H1 (cell line): ENCODE measurements around the gene POU3F2. TPM values are rescaled to one million over a fixed set of nuclear protein-coding genes. Genes with fewer than 3 reads are reported as not detected.

ENCODE experiments used
- CTCF ChIA-PET: fragments of 300-600 bp; sonication (Branson Sonifier 250); formaldehyde crosslinking; loops from one replicate; lab custom pipeline; 2021; ENCODE audit not compliant: partially characterized antibody; lab: Charles Lee
- POLR2A ChIA-PET: fragments of 300-600 bp; sonication (Branson Sonifier 250); formaldehyde crosslinking; loops from one replicate; lab custom pipeline; 2021; ENCODE audit warnings: inconsistent platforms; ENCODE audit not compliant: partially characterized antibody; lab: Charles Lee
- DNase-seq, 2 experiments: peaks; one replicate each; pipeline versions ENCODE4 v3.0.0 to v3.0.0-alpha.2; 2010 to 2022; ENCODE audit warnings: low spot score in 2 of 2, low read depth in 1 of 2, mixed read lengths in 1 of 2
- FAIRE-seq: peaks from 2 replicates; lab custom pipeline; 2011; peaks lifted over from hg19 to GRCh38; lab: Jason Lieb, UNC
- H2AFZ ChIP-seq: 2 replicates; pipeline ENCODE4 v1.8.1; 2012; ENCODE audit warnings: low read length, inconsistent platforms
- H2AK5ac ChIP-seq: 2 replicates; pipeline ENCODE4 v1.6.1; 2013; ENCODE audit warnings: low read depth, low read length
- H2BK120ac ChIP-seq: replicated peaks from 2 replicates; pipeline ENCODE3; 2013; ENCODE audit warnings: low read depth, low read length, inconsistent platforms
- H2BK12ac ChIP-seq: 2 replicates; pipeline ENCODE4 v1.6.1; 2013; ENCODE audit warnings: low read depth, low read length
- H2BK15ac ChIP-seq: 2 replicates; pipeline ENCODE4 v1.6.1; 2013; ENCODE audit warnings: low read length
- H2BK20ac ChIP-seq: 2 replicates; pipeline ENCODE4 v1.6.1; 2013; ENCODE audit warnings: low read length
- H2BK5ac ChIP-seq: 2 replicates; pipeline ENCODE4 v1.6.1; 2013; ENCODE audit warnings: low read depth, low read length
- H3K14ac ChIP-seq: 2 replicates; pipeline ENCODE4 v1.6.1; 2013; ENCODE audit warnings: inconsistent platforms; ENCODE audit not compliant: insufficient read length
- H3K18ac ChIP-seq: 2 replicates; pipeline ENCODE4 v1.6.1; 2013; ENCODE audit warnings: low read length; ENCODE audit errors: extremely low read depth
- H3K23ac ChIP-seq: 2 replicates; pipeline ENCODE4 v1.6.1; 2013; ENCODE audit warnings: inconsistent platforms; ENCODE audit not compliant: insufficient read length
- H3K23me2 ChIP-seq: 2 replicates; pipeline ENCODE4 v1.6.1; 2013; ENCODE audit warnings: low read depth, low read length
- H3K27ac ChIP-seq: 2 replicates; pipeline ENCODE4 v1.6.1; 2011; ENCODE audit warnings: low read depth, low read length, inconsistent platforms
- H3K27me3 ChIP-seq, 4 experiments: replicated peaks in 1 of 4; 1 replicate in 1 of 4; 2 replicates in 3 of 4; pipeline versions ENCODE4 v1.6.1 to v1.8.1; 2011 to 2013; ENCODE audit warnings: low read length in 3 of 4, mild to moderate bottlenecking in 3 of 4, inconsistent platforms in 2 of 4, mixed read lengths in 2 of 4, moderate library complexity in 1 of 4; ENCODE audit not compliant: control insufficient read depth in 3 of 4, insufficient read depth in 3 of 4; ENCODE audit errors: extremely low read depth in 1 of 4
- H3K36me3 ChIP-seq, 4 experiments: 2 replicates each; pipeline versions ENCODE4 v1.6.1 to v1.8.1; 2011 to 2013; ENCODE audit warnings: mild to moderate bottlenecking in 4 of 4, low read length in 3 of 4, moderate library complexity in 2 of 4, control low read depth in 1 of 4, inconsistent platforms in 1 of 4; ENCODE audit not compliant: insufficient read depth in 4 of 4, control insufficient read depth in 2 of 4
- H3K4ac ChIP-seq: replicated peaks from 2 replicates; pipeline ENCODE3; 2013; ENCODE audit warnings: low read length, low read depth, mixed read lengths, inconsistent platforms; ENCODE audit not compliant: insufficient read length
- H3K4me1 ChIP-seq, 4 experiments: replicated peaks in 1 of 4; 1 replicate in 1 of 4; 2 replicates in 3 of 4; pipeline versions ENCODE4 v1.6.1 to v1.8.1; 2011 to 2013; ENCODE audit warnings: low read length in 3 of 4, inconsistent platforms in 2 of 4, mixed read lengths in 1 of 4; ENCODE audit not compliant: insufficient read depth in 4 of 4, control insufficient read depth in 3 of 4
- H3K4me2 ChIP-seq, 2 experiments: 2 replicates each; pipeline versions ENCODE4 v1.6.1 to v1.8.1; 2011 to 2013; ENCODE audit warnings: low read depth in 2 of 2, low read length in 2 of 2, control low read depth in 1 of 2, inconsistent platforms in 1 of 2, mild to moderate bottlenecking in 1 of 2; ENCODE audit not compliant: insufficient read depth in 1 of 2
- H3K4me3 ChIP-seq, 4 experiments: fragments of 200-600, 300-600 bp in 1 of 4; sonication (generic), shearing (Covaris generic), sonication (Bioruptor Twin) in 1 of 4; 2 replicates each; pipeline versions ENCODE4 v1.5.1 to v1.8.1; 2011 to 2016; ENCODE audit warnings: low read length in 4 of 4, low read depth in 3 of 4, control low read depth in 2 of 4, inconsistent platforms in 2 of 4, mild to moderate bottlenecking in 2 of 4, mixed read lengths in 1 of 4, moderate library complexity in 1 of 4; ENCODE audit not compliant: insufficient read depth in 2 of 4; ENCODE audit errors: extremely low read depth in 1 of 4
- H3K56ac ChIP-seq: replicated peaks from 2 replicates; pipeline ENCODE3; 2013; ENCODE audit warnings: low read depth, mild to moderate bottlenecking, mixed read lengths, low read length, inconsistent platforms; ENCODE audit not compliant: insufficient read length
- H3K79me1 ChIP-seq: 2 replicates; pipeline ENCODE4 v1.6.1; 2013; ENCODE audit warnings: low read depth, low read length, control low read depth
- H3K79me2 ChIP-seq, 2 experiments: 2 replicates each; pipeline versions ENCODE4 v1.6.1 to v1.8.1; 2012 to 2013; ENCODE audit warnings: low read length in 2 of 2, mild to moderate bottlenecking in 2 of 2, inconsistent platforms in 1 of 2; ENCODE audit not compliant: insufficient read depth in 2 of 2, control insufficient read depth in 1 of 2
- H3K9ac ChIP-seq, 4 experiments: replicated peaks in 1 of 4; 1 replicate in 1 of 4; 2 replicates in 3 of 4; pipeline versions ENCODE4 v1.6.1 to v1.8.1; 2011 to 2013; ENCODE audit warnings: low read depth in 3 of 4, low read length in 3 of 4, control low read depth in 2 of 4, mild to moderate bottlenecking in 2 of 4, moderate library complexity in 2 of 4, inconsistent platforms in 1 of 4; ENCODE audit errors: extremely low read depth in 1 of 4
- H3K9me3 ChIP-seq, 2 experiments: 2 replicates each; pipeline versions ENCODE4 v1.6.1 to v1.8.1; 2012 to 2013; ENCODE audit warnings: mild to moderate bottlenecking in 2 of 2, moderate library complexity in 2 of 2, control low read depth in 1 of 2, inconsistent platforms in 1 of 2, low read depth in 1 of 2, low read length in 1 of 2, mixed read lengths in 1 of 2; ENCODE audit not compliant: insufficient read depth in 2 of 2
- H4K20me1 ChIP-seq, 2 experiments: replicated peaks in 1 of 2; 2 replicates each; pipeline versions ENCODE3 to v1.8.1; 2011 to 2013; ENCODE audit warnings: inconsistent platforms in 2 of 2, low read length in 2 of 2, mild to moderate bottlenecking in 1 of 2; ENCODE audit not compliant: insufficient read depth in 2 of 2, control insufficient read depth in 1 of 2
- H4K5ac ChIP-seq: 2 replicates; pipeline ENCODE4 v1.6.1; 2013; ENCODE audit warnings: low read length, low read depth, mixed read lengths, inconsistent platforms; ENCODE audit not compliant: insufficient read length
- H4K8ac ChIP-seq: 2 replicates; pipeline ENCODE4 v1.8.0; 2013; ENCODE audit warnings: mild to moderate bottlenecking, moderate library complexity, low read length, inconsistent platforms; ENCODE audit not compliant: insufficient read depth; ENCODE audit errors: extremely low read depth
- H4K91ac ChIP-seq: replicated peaks from 2 replicates; pipeline ENCODE3; 2013; ENCODE audit warnings: low read length, mixed read lengths, inconsistent platforms; ENCODE audit not compliant: insufficient read length
- BACH1 ChIP-seq: IDR thresholded peaks from 2 replicates; pipeline ENCODE4 v1.6.1; 2012; ENCODE audit warnings: low read length, improper control_type of control experiment
- EZH2 ChIP-seq: fragments of 200-600 bp; sonication (generic); IDR thresholded peaks from 2 replicates; pipeline ENCODE4 v1.7.1; 2012; ENCODE audit warnings: low read depth, mild to moderate bottlenecking, moderate library complexity, low read length, inconsistent platforms; ENCODE audit not compliant: severe bottlenecking
- POU5F1 ChIP-seq: IDR thresholded peaks from 2 replicates; pipeline ENCODE4 v1.6.1; 2011; ENCODE audit warnings: low read depth, mild to moderate bottlenecking, low read length, moderate library complexity
- RNF2 ChIP-seq: fragments of 200-900, 300-1000 bp; sonication (generic); IDR thresholded peaks from 2 replicates; pipeline ENCODE4 v1.7.1; 2016; ENCODE audit warnings: borderline replicate concordance, low read depth, mild to moderate bottlenecking, antibody characterized with exemption, low read length; ENCODE audit not compliant: poor library complexity, severe bottlenecking; ENCODE audit errors: missing control alignments
- SIRT6 ChIP-seq: IDR thresholded peaks from one replicate; pipeline ENCODE4 v1.7.1; 2012; ENCODE audit warnings: low read length, inconsistent platforms
- SP4 ChIP-seq: IDR thresholded peaks from 2 replicates; pipeline ENCODE4 v1.6.1; 2012; ENCODE audit warnings: low read length, inconsistent platforms
- ZNF274 ChIP-seq: IDR thresholded peaks from 2 replicates; pipeline ENCODE4 v1.7.0; 2012; ENCODE audit warnings: low read length, borderline replicate concordance; ENCODE audit errors: extremely low read depth
- polyA plus RNA-seq, 7 experiments: library from polyadenylated mRNA; depleted of rRNA in 3 of 7; stranded (reverse) in 5 of 7; unstranded in 2 of 7; fragments of >200 nt in 5 of 7; fragments of 200-250 nt in 2 of 7; gene quantifications; 1 replicate in 5 of 7; 2 replicates in 1 of 7; 4 replicates in 1 of 7; pipeline versions ENCODE4 v1.2.1 to v1.2.3, GENCODE V29; 2011 to 2013; ENCODE audit warnings: missing spikeins in 2 of 7, mixed read lengths in 2 of 7
- total RNA-seq: library from RNA; stranded (reverse); fragmentation: NEBNext Ultra II Directional; extraction: Animal tissue kit (Norgen Biotek cat#: 25700); gene quantifications from 2 replicates; pipeline ENCODE4 v1.2.1, GENCODE V29; 2021

Gene POU3F2
- total and polyA plus RNA-seq, 2 of the 8 experiments (the other 6 are each of a cell fraction or from before 2014, with no cell fraction given), result 0.09 to 0.35 TPM

GRCh38 chr6:98816799-98817198 is 17.6 kb upstream of the POU3F2 start:
- no peak for FAIRE-seq
- TF ChIP-seq POU5F1 (no peak), SIRT6 (no peak), BACH1 (no peak), EZH2 (no peak), ZNF274 (no peak), RNF2 (no peak), SP4 (no peak)

More at GRCh38 chr6:98816799-98817198, 17.6 kb upstream of the POU3F2 start:
- ChIA-PET POLR2A (no interaction called here), CTCF (interaction anchor here (0.9 kb wide), 1 partner anchor 13 kb away, joined by 3 read pairs; no protein-coding TSS in a partner anchor)
- H3K9ac ChIP-seq, result no peak overlapping the region
- H4K5ac ChIP-seq, result no peak overlapping the region
- no peak overlapping the region for H3K4ac ChIP-seq
- no peak overlapping the region for H3K27ac ChIP-seq
- H3K4me2 ChIP-seq, result no peak overlapping the region
- no peaks in the 10 kb centered on the region for H3K36me3 ChIP-seq
- H2AK5ac ChIP-seq, result no peak overlapping the region
- H3K23ac ChIP-seq, result no peak overlapping the region
- H2BK120ac ChIP-seq, result no peak overlapping the region
- no peaks in the 10 kb centered on the region for H3K9me3 ChIP-seq
- no peak overlapping the region for H4K91ac ChIP-seq
- H3K18ac ChIP-seq, result no peak overlapping the region
- H4K8ac ChIP-seq, result no peak overlapping the region
- no peaks in the 10 kb centered on the region for H3K23me2 ChIP-seq
- no peaks in the 10 kb centered on the region for H3K79me1 ChIP-seq
- H3K79me2 ChIP-seq, result no peaks in the 10 kb centered on the region
- no peak overlapping the region for H2BK20ac ChIP-seq
- H3K4me3 ChIP-seq, result no peak overlapping the region
- H3K56ac ChIP-seq, result no peak overlapping the region
- H2BK15ac ChIP-seq, result no peak overlapping the region
- H2AFZ ChIP-seq, result no peak overlapping the region
- H2BK12ac ChIP-seq, result no peak overlapping the region
- no peak overlapping the region for H2BK5ac ChIP-seq
- peaks cover 0 to 2% (median under 1%) of the 10 kb centered on the region in 4 experiments; a peak in 1 of 7 replicates for H3K27me3 ChIP-seq
- no peaks in the 10 kb centered on the region for H4K20me1 ChIP-seq
- no peak overlapping the region for H3K14ac ChIP-seq
- no peak for DNase-seq
- no peaks in the 10 kb centered on the region for H3K4me1 ChIP-seq
